A549 treated with GW870086 at 1 μM for 4 hours (cell line): ENCODE measurements around the gene ANO3. TPM values are rescaled to one million over a fixed set of nuclear protein-coding genes. Genes with fewer than 3 reads are reported as not detected.

Source experiments
- total RNA-seq: library from RNA; stranded (reverse); fragments of 200-300 nt; extraction: Qiagen RNA extraction; gene quantifications from 5 replicates; pipeline ENCODE4 v1.2.3, GENCODE V29; 2022; ENCODE audit warnings: low read depth

ANO3 gene
- not detected in 5 replicates for total RNA-seq

GRCh38 chr11:26331911-26332571 lies at the start of gene ANO3:
ANO3 (plus strand) TSS chr11:26332130; CDS start chr11:26332276, 146 bp downstream.

DNA sequence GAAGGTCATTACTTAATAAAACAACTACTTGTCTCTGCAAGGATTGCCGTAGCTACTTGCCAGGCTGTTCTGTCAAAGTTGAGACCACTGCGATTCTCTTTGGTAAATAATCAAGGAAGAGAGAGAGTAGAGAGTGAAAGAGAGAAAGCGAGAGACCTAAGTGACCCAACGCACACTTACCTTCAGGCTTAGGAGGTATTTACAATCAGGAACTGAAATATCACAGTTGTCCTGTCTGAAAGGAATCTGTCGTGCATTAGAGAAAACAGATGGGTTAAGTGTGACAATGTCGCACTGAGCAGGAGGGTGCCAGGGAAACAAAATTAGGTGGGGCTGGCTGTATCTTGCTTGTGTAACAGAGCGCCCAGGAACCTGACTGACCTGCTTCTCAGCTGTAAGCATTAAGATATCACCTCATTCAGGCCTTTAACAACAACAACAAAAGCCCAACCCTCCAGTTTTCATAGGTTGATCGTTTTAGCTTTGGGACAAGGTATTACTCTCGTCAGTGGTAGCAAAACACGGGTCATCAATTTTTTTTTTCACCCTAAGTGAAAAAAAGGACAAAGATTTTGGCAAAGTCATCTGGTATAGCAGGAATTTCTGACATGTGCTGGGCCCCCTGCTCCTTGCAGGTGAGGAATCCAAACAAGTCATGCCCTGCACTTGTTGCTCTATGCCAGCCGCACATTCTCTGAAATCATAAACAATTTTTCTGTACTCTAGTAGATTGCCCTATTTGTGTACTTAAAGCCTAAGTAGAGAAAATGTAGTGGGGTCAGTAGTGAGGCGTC lies 240.1 kb downstream of the ANO3 start, which contains the start of gene MUC15:
TSS of gene MUC15 (minus strand) at position 403 of the 794 bp plus-strand sequence. CDS start 5,169 bp downstream, outside the sequence.

Other genes starting within 250 kb of the ANO3 start
- gene MUC15, start 240.1 kb downstream of the ANO3 start, total RNA-seq: not detected in 5 replicates